CD4-positive, alpha-beta T cell treated with Interleukin-2 at 100 ng/mL for 4 hours (primary cell): ENCODE results near the gene PXDN.
"Not testable (repeated sequence)": the region's sequence is repeated elsewhere in the genome, so short reads cannot be mapped to it uniquely, and the experiment has no call there.

Source experiments
- DNase-seq: peaks from one replicate; pipeline ENCODE4 v3.0.0-alpha.2; 2020; ENCODE audit warnings: low spot score

PXDN gene

GRCh38 chr2:1777156-1777555, 32.8 kb upstream of the PXDN start:
- DNase-seq: no peak

- DNase-seq: no peak
These were observed 31.3 kb upstream of the PXDN start for GRCh38 chr2:1775511-1776035.

GRCh38 chr2:1774929-1775328, 30.6 kb upstream of the PXDN start:
- no peak for DNase-seq

DNA sequence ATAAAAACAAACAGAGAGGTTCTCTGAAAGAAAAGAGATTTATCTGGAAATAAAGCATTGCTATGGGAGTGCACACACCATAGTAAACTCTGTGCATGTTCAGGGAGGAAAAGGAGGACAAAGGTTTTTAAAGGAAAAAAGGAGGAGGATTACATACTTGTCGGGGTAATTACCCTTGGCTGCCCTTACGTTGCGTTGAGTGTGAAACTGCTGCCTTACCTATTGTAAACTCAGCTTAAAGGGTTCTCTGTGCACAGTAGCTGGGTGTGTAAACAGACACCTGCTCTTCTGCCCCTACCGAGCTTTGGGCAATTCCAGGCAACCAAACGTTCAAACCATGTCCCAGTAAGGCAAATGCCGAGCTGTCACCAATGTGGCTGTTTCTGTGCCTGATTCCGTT, 29.6 kb upstream of the PXDN start:
- DNase-seq: no peak

DNA sequence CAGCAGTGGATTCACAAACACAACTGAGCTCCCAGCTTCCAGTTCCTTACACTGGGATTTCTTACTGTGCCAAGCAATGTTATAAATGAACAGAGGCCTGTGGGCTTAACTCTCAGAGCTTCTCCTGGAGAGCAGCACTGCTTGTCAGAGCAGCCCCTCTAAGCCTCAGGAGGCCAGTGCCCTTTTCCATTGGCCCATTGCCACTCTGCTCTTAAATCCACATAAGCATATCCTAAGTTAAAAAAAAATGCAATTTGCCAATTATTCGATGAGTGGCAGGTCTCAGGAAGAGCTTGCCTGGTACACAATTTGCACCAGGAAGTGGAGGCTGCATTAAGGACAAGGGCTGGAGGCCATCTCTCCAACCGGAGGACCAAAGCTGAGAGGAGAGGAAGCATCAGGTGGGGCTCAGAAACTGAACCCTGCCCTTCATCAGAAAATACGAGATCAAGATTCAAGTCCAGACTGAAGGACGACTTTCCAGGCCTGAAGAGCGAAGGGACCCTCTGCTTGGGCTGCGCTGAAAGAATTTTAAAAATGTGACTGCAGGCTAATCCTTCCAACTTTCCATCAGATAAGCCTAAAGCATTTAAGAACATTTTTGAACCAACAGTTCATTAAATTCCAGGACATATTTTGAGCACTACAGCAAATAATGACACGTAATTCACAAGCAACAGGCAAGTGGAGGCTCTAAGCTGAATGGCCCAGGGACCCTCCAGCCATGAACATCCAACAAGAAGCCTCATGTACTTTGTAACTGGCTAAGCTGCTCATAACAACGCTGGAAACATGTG, 28.4 kb upstream of the PXDN start:
- no peak for DNase-seq

DNA sequence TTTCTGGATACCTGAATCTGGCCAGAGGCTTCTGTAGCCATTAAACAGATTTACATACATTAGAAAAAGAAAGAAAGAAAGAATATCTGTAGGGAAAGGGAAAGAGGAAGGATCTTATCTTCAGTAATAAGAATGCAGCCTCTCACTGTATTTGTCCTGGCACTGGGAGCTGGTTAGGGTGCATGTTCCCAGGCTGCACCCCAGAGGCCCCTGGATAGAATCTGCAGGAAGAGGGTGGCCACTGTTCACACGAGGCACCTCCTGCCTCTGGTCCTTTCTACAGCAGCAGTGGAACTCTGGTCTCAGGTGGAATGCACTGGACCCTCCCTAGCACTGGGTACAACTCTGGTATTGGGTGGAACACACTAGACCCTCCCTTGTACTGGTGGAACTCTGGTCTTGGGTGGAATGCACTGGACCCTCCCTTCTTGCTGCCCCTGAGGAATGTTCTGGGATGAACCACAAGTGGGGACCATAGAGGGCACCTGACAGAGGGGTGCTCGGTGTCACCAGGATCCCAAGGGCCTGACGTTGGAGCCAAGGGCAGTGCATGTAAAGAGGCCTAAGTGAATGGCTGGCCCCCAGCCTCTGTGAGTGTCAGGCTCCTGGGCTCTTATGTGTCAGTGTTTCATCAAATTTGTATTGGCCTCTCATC, 27.4 kb upstream of the PXDN start:
- no peak for DNase-seq

DNA sequence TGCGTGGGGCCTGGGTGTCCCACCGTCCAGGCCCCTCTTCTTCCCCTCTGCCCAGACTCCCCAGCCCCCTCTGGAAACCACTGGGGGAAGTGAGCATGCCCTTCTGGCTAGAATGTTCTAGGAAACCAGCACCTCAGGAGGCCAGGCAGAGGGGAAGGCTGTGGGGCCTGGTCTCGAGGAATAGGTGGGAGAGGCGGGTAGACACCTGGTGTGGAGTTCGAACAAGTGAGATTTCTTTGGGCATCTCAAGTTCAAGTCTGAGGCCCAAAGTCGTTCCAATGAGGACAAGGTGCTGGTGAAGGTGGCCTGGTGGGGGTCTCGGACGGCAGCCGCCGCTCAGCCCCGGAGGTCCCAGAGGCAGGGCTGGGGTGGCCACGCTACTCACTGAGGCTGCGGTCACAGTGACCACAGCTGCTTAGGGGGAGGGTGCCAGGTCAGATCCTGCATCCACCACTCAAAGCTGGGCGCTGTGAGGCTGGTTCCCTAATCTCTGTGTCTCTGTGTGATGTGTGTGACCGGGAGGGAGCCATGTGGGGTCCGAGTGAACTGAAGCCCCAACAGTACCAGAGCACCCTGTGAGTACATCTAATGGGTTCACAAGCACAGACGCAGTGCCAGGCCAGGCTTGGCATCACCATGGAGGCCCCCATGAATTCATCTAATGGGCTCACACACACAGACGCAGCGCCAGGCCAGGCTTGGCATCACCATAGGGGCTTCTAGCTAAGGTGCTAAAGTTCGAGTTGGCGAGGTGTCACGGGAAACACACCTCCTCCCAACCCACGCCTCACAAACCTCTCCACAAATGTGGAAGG, 26.5 kb upstream of the PXDN start:
- DNase-seq: no peak

DNA sequence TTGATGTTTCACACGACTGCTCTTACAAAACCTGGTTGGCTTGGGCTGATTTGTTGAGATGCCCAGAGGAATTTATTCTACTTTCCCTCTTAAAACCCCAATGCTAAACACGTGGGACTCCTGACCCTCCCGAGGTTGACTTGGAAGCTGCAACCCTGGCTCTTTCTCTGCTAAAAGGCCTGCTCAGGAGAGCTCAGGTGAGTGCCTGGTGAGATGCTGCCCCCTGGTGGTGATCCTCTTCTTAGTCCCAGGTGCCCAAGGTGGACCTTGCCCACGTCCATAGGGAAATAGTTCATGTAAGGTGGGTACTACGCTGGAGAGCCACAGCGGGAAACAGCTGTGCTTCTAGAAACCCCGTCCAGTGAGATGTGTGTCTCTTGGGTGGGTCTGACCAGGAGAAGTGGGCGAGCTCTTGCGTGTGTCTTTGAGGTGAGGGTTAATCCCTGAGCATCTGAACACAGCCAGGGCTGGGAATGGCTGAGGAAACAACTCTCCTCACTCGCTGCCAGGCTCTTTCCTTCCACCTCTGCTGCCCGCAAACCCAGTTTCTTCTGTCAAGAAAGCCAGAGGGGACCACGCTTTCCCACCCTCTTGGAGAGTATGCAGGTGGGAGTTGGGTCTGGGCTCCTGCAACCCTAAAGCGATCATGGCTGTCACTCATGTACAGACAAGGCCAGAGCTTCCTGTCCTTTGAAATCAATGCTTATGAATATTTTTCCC, 25.5 kb upstream of the PXDN start:
- DNase-seq: peak; percentile 35

DNA sequence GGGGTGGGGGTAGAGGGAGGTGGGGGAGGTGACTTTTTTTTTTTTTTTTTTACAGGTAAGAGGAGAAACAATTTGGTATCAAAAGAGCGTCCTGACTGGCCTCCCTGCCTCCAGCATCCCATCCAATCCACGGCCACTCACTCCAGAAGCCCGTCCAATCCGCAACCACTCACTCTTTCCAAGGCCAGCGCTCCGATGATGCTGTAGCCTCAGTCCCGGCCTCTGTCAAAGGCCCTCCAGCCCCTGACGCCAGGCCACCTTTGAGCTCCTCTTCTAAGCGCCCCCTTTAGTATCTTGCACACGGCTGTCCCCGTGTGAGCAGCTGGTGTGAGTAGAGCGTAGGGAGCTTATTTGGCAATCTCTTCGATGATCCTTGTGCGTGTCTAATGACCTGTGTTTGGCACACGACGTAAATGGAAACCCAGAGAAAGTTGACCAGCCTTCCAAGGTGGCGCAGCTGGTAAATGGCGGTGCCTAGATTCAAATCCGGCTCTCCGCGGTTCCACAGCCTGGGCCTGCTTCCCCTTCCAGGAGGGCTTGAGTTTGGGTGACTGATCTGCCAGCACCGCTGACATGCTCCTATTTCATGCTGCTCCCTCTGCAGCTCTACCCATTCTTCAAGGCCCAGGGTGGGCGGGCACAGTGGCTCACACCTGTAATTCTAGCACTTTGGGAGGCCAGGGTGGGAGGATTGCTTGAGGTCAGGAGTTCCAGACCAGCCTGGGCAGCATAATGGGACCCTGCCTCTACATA, 23.8 kb upstream of the PXDN start:
- DNase-seq: no peak

DNA sequence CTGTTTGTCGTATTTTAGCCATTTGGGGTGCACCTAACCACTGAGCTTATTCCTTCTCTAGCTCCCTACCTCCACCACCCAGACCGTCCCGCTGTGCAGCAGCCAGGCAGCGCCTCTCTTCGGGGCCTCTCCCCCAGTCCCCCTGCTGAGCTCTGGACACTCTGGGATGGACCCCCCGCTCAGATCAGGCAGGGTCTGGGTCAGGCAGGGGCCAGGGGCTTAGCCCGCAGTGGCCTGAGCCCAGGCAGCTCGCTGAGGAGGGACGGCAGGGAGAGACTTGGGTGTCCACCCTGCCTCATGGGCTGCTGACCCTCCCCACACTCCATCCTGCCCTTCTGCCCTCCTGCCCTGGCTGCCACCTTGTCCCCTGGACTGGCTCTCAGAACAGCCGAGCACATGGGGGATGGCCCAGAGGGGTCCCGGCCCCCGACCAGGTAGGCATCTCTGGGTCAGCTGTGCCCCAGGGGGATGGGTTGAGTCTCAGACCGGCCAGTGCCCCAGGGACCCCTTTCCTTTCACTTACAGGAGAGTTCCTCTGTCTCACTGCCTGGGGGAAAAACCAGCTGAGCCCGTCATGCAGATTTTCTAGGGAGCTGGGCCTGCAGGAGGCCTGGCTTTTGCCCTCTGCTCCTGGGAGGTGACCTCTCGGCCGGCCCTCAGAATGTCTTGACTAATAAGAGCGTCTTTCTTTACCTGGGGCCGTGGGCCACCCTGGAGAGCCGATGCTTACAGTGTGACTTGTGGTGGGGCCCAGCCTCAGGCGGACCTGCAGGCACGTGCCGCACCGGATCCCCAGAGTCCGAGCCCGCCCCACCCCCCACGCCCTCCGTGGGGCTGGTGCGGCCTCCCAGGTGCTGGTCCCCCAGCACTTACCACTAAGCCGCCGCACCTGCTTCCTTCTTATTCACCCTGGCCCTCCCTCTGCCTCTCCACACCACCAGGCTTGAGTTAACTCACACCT, 22.8 kb upstream of the PXDN start:
- DNase-seq: no peak

- DNase-seq: no peak
These were observed 22.1 kb upstream of the PXDN start for GRCh38 chr2:1766425-1766824.

DNA sequence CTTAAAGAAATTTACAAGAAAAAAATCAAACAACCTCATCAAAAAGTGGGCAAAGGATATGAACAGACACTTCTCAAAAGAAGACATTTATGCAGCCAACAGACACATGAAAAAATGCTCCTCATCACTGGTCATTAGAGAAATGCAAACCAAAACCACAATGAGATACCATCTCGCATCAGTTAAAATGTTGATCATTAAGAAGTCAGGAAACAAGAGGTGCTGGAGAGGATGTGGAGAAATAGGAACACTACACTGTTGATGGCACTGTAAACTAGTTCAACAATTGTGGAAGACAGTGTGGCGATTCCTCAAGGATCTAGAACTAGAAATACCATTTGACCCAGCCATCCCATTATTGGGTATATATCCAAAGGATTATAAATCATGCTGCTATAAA, 20.9 kb upstream of the PXDN start:
- DNase-seq: not testable (repeated sequence)

DNA sequence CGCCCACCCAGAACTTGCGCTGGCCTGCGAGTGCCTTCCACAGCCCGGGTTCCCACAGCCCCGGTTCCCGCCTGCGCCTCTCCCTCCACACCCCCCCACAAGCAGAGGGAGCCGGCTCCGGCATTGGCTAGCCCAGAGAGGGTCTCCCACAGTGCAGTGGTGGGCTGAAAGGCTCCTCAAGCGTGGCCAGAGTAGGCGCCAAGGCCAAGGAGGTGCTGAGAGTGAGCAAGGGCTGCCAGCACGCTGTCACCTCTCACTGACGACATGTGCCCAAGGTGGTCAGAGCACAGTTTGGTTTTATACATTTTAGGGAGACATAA, 15.3 kb upstream of the PXDN start:
- no peak for DNase-seq

DNA sequence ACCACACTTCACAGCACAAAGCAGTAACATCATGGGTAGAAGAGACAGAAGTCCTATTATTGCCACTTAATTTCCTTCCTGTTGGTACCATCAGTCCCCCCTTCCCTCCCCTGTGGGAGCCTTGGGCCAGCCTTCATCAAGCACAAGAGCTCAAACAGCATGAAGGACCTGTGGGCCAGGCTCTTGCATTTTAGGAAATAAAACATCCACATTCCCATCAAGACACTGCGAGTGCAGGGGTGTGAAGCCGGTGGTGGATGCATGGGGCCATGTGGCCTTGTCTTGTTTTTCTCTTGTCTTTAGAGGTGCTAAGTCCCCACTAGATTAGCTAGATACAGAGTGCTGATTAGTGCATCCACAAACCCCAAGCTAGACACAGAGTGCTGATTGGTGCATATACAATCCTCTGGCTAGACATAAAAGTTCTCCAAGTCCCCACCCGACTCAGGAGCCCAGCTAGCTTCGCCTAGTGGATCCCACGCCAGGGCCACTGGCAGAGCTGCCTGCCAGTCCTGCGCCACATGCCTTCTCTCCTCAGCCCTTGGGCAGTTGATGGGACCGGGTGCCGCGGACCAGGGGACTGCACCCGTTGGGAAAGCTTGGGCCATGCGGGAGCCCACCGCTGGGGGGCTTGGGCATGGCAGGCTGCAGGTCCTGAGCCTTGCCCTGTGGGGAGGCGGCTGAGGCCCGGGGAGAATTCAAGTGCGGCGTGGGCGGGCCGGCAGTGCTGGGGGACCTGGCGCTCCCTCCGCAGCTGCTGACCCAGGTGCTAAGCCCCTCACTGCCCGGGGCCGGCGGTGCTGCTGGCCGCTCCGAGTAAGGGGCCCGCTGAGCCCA, 14.7 kb upstream of the PXDN start:
- DNase-seq: no peak

- DNase-seq: no peak
These were observed 13.9 kb upstream of the PXDN start for GRCh38 chr2:1758171-1758570.

DNA sequence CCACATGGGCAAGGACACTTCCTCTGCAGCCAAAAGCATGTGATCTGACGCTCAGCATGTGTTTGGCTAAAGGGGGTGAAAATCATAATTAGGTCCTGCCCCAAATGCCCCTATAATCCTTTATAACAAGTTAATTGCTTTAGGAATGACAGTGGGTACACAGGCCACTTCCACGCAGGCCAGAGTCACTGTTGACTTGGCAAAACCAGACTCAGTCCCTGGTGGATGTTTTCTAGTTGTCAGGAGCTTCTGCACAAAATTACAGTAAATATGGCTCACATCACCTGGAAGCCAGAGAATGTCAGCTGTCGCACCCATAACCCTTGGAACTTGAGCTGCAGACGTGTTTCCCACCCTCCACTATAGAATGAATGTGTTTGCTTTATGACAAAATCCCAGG, 13.3 kb upstream of the PXDN start:
- no peak for DNase-seq

DNA sequence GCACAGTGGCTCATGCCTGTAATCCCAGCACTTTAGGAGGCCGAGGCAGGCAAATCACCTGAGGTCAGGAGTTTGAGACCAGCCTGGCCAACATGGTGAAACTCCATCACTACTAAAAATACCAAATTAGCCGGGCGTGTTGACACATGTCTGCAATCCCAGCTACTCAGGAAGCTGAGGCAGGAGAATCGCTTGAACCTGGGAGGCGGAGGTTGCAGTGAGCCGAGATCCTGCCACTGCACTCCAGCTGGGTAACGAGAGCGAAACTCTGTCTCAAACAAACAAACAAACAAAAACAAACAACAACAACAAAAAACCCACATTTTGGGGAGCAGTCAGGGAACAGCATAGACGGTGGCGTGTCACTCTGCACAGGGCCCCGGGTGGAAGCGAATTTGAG, 12.8 kb upstream of the PXDN start:
- DNase-seq: not testable (repeated sequence)

DNA sequence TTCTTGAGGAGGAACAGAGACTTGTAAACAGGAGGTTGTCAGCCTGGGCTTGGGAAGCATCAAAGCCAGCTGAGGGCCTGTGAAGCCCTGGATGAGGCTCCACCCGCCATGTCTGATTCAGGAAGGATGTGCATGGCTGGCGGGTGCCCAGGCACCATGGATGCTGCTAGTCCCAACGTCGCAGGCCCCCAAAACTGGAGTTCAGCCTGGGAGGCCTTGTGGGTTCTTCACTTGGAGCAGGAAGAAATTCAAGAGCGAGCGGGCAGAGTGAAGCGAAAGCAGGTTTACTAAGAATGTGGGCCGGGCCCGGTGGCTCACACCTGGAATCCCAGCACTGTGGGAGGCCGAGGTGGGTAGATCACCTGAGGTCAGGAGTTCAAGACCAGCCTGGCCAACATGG, 12.1 kb upstream of the PXDN start:
- DNase-seq: no peak

GRCh38 chr2:1755436-1756191, 11.3 kb upstream of the PXDN start:
- DNase-seq: no peak
